ENCODE measurements around the gene PTPN1.
"Not testable (repeated sequence)": the region's sequence is repeated elsewhere in the genome, so short reads cannot be mapped to it uniquely, and the experiment has no call there.

Gene PTPN1

GRCh38 chr20:50534567-50534966 lies 24.4 kb downstream of the PTPN1 start:
- DNase-seq = no peak

GRCh38 chr20:50535162-50535561 lies 25.0 kb downstream of the PTPN1 start:
- DNase-seq = no peak

GRCh38 chr20:50536333-50536732 lies 26.1 kb downstream of the PTPN1 start:
- no peak for DNase-seq

GRCh38 chr20:50537546-50538201 lies 27.5 kb downstream of the PTPN1 start:
- DNase-seq = no peak

- DNase-seq = no peak
These were observed 28.1 kb downstream of the PTPN1 start for GRCh38 chr20:50538276-50538675.

- DNase-seq = not testable (repeated sequence)
These were observed 29.6 kb downstream of the PTPN1 start for GRCh38 chr20:50539798-50540197.

- no peak for DNase-seq
These were observed 30.7 kb downstream of the PTPN1 start for GRCh38 chr20:50540620-50541605.

GRCh38 chr20:50541606-50542041 lies 31.4 kb downstream of the PTPN1 start:
- DNase-seq = no peak

GRCh38 chr20:50543326-50543725 lies 33.1 kb downstream of the PTPN1 start:
- DNase-seq = no peak

GRCh38 chr20:50545126-50545525 lies 34.9 kb downstream of the PTPN1 start:
- no peak for DNase-seq

GRCh38 chr20:50546729-50547314 lies 36.6 kb downstream of the PTPN1 start:
- no peak for DNase-seq

- DNase-seq = no peak
These were observed 37.8 kb downstream of the PTPN1 start for GRCh38 chr20:50547964-50548363.

- DNase-seq = no peak
These were observed 38.2 kb downstream of the PTPN1 start for GRCh38 chr20:50548396-50548795.

- no peak for DNase-seq
These were observed 40.3 kb downstream of the PTPN1 start for GRCh38 chr20:50550531-50550930.

- peak; percentile 34 for DNase-seq
These were observed 41.1 kb downstream of the PTPN1 start for GRCh38 chr20:50551288-50551687.

GRCh38 chr20:50552979-50553378 lies 42.8 kb downstream of the PTPN1 start:
- DNase-seq = no peak

GRCh38 chr20:50554694-50555579 lies 44.8 kb downstream of the PTPN1 start:
- no peak for DNase-seq

- no peak for DNase-seq
These were observed 45.5 kb downstream of the PTPN1 start for GRCh38 chr20:50555662-50556061.

- DNase-seq = no peak
These were observed 47.5 kb downstream of the PTPN1 start for GRCh38 chr20:50557549-50558134.

- DNase-seq = no peak
These were observed 48.3 kb downstream of the PTPN1 start for GRCh38 chr20:50558483-50558925.

GRCh38 chr20:50559149-50559548 lies 49.0 kb downstream of the PTPN1 start:
- no peak for DNase-seq
